ENCODE data around the gene NRN1. TPM values are rescaled to one million over a fixed set of nuclear protein-coding genes. Genes with fewer than 3 reads are reported as not detected.

The NRN1 gene
- total RNA-seq, 2 experiments from 2014 or later: not detected

- peaks cover 17% of the 10 kb centered on the region for H3K27me3 Mint-ChIP-seq
- no peak overlapping the region for H3K4me3 ChIP-seq (ENCODE audit: low read length)
- DNase-seq (no peak), ATAC-seq (ENCODE audit: poor library complexity) (no peak)
- intact Hi-C loops (cut with DNase I, micrococcal nuclease): no loop called here
- no peaks in the 10 kb centered on the region for H3K4me1 ChIP-seq (ENCODE audit: insufficient read depth, low read length)
- no peaks in the 10 kb centered on the region for H3K36me3 ChIP-seq (ENCODE audit: insufficient read depth, low read length)
- H3K36me3 Mint-ChIP-seq (ENCODE audit: low read depth): no peaks in the 10 kb centered on the region
- no peaks in the 10 kb centered on the region for H3K4me1 Mint-ChIP-seq (ENCODE audit: low read depth)
- H3K27me3 ChIP-seq (ENCODE audit: control insufficient read depth in 1 of 2, insufficient read depth in 2 of 2, low read length in 2 of 2): peaks cover 0 to 2% of the 10 kb centered on the region in 2 experiments
- no peak overlapping the region for H3K27ac Mint-ChIP-seq
- no peak overlapping the region for H3K27ac ChIP-seq (ENCODE audit: low read depth in 1 of 2, low read length in 2 of 2)
- ChIA-PET CTCF (no interaction called here), POLR2A (no interaction called here)
- TF ChIP-seq CTCF (IDR thresholded peaks at IDR 0.05): no peak
- no peaks in the 10 kb centered on the region for H3K9me3 ChIP-seq (ENCODE audit: control insufficient read depth in 1 of 2, insufficient read depth in 1 of 2, low read length in 2 of 2)
- no peaks in the 10 kb centered on the region for H3K9me3 Mint-ChIP-seq
- H3K4me3 Mint-ChIP-seq: no peak overlapping the region
Observed at GRCh38 chr6:5960456-5960855, 46.3 kb downstream of the NRN1 start.

GRCh38 chr6:5958921-5959320 lies 47.8 kb downstream of the NRN1 start:
- CTCF ChIA-PET: interaction anchor here (1.6 kb wide), 1 partner anchor 488 kb away, joined by 3 read pairs; no protein-coding TSS in a partner anchor
- TF ChIP-seq CTCF (IDR thresholded peaks at IDR 0.05): no peak
- ATAC-seq (ENCODE audit: poor library complexity): no peak
- POLR2A ChIA-PET: no interaction called here
- Histone ChIP-seq H3K4me1 (ENCODE audit: insufficient read depth, low read length) (no peaks in the 10 kb centered on the region), H3K36me3 (ENCODE audit: insufficient read depth, low read length) (no peaks in the 10 kb centered on the region), H3K27me3 (ENCODE audit: control insufficient read depth in 1 of 2, insufficient read depth in 2 of 2, low read length in 2 of 2) (peaks cover 0 to 2% of the 10 kb centered on the region in 2 experiments), H3K9me3 (ENCODE audit: control insufficient read depth in 1 of 2, insufficient read depth in 1 of 2, low read length in 2 of 2) (no peaks in the 10 kb centered on the region), H3K27ac (ENCODE audit: low read depth in 1 of 2, low read length in 2 of 2) (no peak overlapping the region), H3K4me3 (ENCODE audit: low read length) (no peak overlapping the region)
- Mint-ChIP-seq H3K4me3 (no peak overlapping the region), H3K36me3 (ENCODE audit: low read depth) (no peaks in the 10 kb centered on the region), H3K9me3 (no peaks in the 10 kb centered on the region), H3K27ac (no peak overlapping the region), H3K4me1 (ENCODE audit: low read depth) (no peaks in the 10 kb centered on the region), H3K27me3 (peaks cover 21% of the 10 kb centered on the region)
- no peak for DNase-seq
- intact Hi-C loops (cut with DNase I, micrococcal nuclease): no loop called here

GRCh38 chr6:5956939-5957338 lies 49.8 kb downstream of the NRN1 start:
- H3K27ac ChIP-seq (ENCODE audit: low read depth in 1 of 2, low read length in 2 of 2): no peak overlapping the region
- H3K4me3 ChIP-seq (ENCODE audit: low read length): no peak overlapping the region
- CTCF ChIA-PET: no interaction called here
- Mint-ChIP-seq H3K27ac (no peak overlapping the region), H3K9me3 (no peaks in the 10 kb centered on the region), H3K36me3 (ENCODE audit: low read depth) (no peaks in the 10 kb centered on the region), H3K4me1 (ENCODE audit: low read depth) (no peaks in the 10 kb centered on the region), H3K4me3 (no peak overlapping the region), H3K27me3 (peaks cover 17% of the 10 kb centered on the region)
- POLR2A ChIA-PET: no interaction called here
- no peak for TF ChIP-seq CTCF (IDR thresholded peaks at IDR 0.05)
- no peaks in the 10 kb centered on the region for H3K9me3 ChIP-seq (ENCODE audit: control insufficient read depth in 1 of 2, insufficient read depth in 1 of 2, low read length in 2 of 2)
- DNase-seq (no peak), ATAC-seq (ENCODE audit: poor library complexity) (no peak)
- no peaks in the 10 kb centered on the region for H3K4me1 ChIP-seq (ENCODE audit: insufficient read depth, low read length)
- intact Hi-C loops (cut with DNase I, micrococcal nuclease): no loop called here
- H3K27me3 ChIP-seq (ENCODE audit: control insufficient read depth in 1 of 2, insufficient read depth in 2 of 2, low read length in 2 of 2): peaks cover 0 to 2% of the 10 kb centered on the region in 2 experiments
- H3K36me3 ChIP-seq (ENCODE audit: insufficient read depth, low read length): no peaks in the 10 kb centered on the region
